Measurements from ENCODE around the gene CTSE. TPM values are rescaled to one million over a fixed set of nuclear protein-coding genes. Genes with fewer than 3 reads are reported as not detected.

CTSE gene
- total RNA-seq, 1 donor from 2014 or later, result not detected

Other genes with a start within 250 kb of the CTSE start
- 149 and 156 TPM in 2 replicates for gene RAB29, start 248.4 kb downstream of the CTSE start, total RNA-seq
- gene SLC41A1, start 210.7 kb downstream of the CTSE start, total RNA-seq, result 31.2 and 32.4 TPM in 2 replicates
- gene PM20D1, start 173.8 kb downstream of the CTSE start, total RNA-seq, result 1.2 and 2.1 TPM in 2 replicates
- gene SLC26A9, start 80.4 kb downstream of the CTSE start, total RNA-seq, result not detected in 2 replicates
- gene RAB7B, start 20.5 kb downstream of the CTSE start, total RNA-seq, result not detected in 2 replicates
- gene RHEX, start 29.3 kb upstream of the CTSE start, total RNA-seq, result 30.4 and 34.8 TPM in 2 replicates
- gene AVPR1B, start 93.5 kb upstream of the CTSE start, total RNA-seq, result not detected in 2 replicates
- gene FAM72A, start 178.9 kb upstream of the CTSE start, total RNA-seq, result 1.9 and 3.7 TPM in 2 replicates
- 47.8 and 54.3 TPM in 2 replicates for gene SRGAP2, start 179.6 kb upstream of the CTSE start, total RNA-seq